ENCODE results near the gene HAND2. TPM values are rescaled to one million over a fixed set of nuclear protein-coding genes. Genes with fewer than 3 reads are reported as not detected.

Gene HAND2
- total RNA-seq, 1 donor from 2014 or later = not detected

DNA sequence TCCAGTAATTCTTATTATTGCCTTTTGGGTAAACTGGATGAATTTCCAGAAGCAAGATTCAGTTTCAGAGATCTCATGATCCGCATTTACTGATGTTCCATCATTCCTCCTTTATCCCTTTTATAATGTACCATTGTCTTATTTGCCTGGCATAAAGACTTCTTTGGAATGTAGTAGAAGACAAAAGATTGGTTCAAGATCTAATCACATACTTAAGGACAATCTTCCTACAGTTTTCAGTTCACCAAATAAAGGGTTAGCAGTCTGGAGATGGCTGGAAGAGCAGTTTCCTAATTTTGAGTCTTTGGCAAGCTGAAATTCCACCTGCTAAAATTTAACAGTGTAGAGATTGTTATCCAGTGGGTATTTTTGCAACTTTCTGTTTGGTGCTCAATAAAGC is 30.9 kb upstream of the HAND2 start:
- Mint-ChIP-seq H3K27ac (ENCODE audit: unreplicated experiment) (no peak overlapping the region), H3K27me3 (ENCODE audit: low read depth) (peaks cover 22% of the 10 kb centered on the region), H3K4me3 (no peak overlapping the region), H3K9me3 (no peaks in the 10 kb centered on the region), H3K4me1 (no peaks in the 10 kb centered on the region), H3K36me3 (ENCODE audit: low read depth) (no peaks in the 10 kb centered on the region)
- DNase-seq (ENCODE audit: low read depth, low spot score) = no peak
- TF ChIP-seq, protein P1, sequence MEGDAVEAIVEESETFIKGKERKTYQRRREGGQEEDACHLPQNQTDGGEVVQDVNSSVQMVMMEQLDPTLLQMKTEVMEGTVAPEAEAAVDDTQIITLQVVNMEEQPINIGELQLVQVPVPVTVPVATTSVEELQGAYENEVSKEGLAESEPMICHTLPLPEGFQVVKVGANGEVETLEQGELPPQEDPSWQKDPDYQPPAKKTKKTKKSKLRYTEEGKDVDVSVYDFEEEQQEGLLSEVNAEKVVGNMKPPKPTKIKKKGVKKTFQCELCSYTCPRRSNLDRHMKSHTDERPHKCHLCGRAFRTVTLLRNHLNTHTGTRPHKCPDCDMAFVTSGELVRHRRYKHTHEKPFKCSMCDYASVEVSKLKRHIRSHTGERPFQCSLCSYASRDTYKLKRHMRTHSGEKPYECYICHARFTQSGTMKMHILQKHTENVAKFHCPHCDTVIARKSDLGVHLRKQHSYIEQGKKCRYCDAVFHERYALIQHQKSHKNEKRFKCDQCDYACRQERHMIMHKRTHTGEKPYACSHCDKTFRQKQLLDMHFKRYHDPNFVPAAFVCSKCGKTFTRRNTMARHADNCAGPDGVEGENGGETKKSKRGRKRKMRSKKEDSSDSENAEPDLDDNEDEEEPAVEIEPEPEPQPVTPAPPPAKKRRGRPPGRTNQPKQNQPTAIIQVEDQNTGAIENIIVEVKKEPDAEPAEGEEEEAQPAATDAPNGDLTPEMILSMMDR (conservative IDR thresholded peaks at IDR 0.05) = no peak

DNA sequence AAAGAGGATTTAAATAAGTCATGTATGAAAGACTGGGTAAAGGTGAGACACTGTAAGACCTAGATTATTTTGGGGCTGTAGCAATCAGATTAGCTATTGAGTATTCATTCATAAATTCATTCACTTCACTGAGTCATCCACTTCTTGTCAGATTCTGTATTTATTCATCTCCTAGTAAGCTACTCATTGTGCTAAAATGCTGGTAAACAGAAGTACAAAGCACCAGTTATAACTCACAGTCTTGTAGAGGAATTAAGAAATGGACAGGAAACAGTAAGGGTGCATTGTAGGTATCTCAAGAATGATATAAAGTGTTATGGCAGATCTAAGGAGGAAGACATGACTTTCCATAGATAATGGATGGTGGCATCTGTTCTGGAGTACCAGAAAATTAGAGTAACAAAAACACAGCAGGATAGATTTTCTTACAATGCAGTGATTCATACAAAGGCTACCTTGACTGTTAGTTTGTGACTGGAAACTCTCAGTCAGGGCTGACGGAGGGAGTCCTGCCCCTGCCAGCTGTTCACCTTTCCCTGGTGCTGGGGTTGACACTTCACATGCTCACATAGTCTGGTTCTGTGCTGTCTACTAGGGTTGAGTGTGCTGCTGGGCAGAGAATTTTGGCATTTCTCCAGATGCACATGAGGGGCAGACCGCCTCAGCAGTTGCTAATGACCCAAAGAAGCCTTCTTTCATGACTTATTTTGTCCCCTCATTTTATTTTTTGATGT is 26.5 kb upstream of the HAND2 start:
- TF ChIP-seq, protein P1 (conservative IDR thresholded peaks at IDR 0.05) = no peak
- Mint-ChIP-seq H3K36me3 (ENCODE audit: low read depth) (no peaks in the 10 kb centered on the region), H3K4me3 (no peak overlapping the region), H3K4me1 (no peaks in the 10 kb centered on the region), H3K27me3 (ENCODE audit: low read depth) (peaks cover 54% of the 10 kb centered on the region), H3K9me3 (no peaks in the 10 kb centered on the region), H3K27ac (ENCODE audit: unreplicated experiment) (no peak overlapping the region)
- no peak for DNase-seq (ENCODE audit: low read depth, low spot score)

DNA sequence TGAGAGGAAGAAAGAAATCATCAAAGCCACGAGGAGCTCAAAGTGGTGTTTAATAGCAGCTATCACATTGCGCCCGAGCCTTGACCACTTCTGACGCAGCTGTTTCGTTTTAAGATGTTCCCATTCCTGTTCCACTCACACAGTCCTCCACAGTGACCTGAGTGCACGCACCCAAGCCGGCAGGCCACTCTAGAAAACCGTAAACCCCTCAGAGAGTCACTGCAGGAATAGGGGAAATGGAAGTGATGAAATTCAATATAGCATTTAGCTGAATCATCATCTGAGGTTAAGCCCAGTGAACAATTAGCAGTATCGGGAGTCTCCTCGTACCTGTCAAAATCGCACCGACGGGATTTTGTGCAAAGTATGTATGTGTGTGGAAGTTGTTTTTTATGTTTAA is 17.9 kb upstream of the HAND2 start:
- no peaks in the 10 kb centered on the region for H3K4me1 Mint-ChIP-seq
- no peak overlapping the region for H3K4me3 Mint-ChIP-seq
- H3K27me3 Mint-ChIP-seq (ENCODE audit: low read depth) = peaks cover 95% of the 10 kb centered on the region

DNA sequence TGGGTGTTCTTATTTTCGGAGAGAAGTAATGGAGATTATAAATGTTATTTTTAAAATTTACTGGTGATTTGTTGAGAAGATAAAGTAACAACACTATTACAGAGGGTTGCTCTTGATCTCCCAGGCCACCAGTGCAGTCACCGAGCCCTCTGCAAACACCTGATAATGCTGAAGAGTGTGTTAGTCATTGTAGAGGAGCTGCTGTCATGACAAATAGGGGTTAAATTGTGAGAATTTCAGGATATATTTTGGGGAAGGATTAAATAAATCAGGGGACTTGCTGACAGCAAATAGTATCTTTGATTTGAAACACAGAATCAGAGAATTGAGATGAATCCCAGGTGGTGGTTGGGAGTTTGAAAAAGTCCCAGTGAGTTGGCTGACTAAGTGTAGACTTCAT is 16.7 kb upstream of the HAND2 start:
- no peak for DNase-seq (ENCODE audit: low read depth, low spot score)
- H3K27me3 Mint-ChIP-seq (ENCODE audit: low read depth) = peaks cover 95% of the 10 kb centered on the region
- no peak overlapping the region for H3K27ac Mint-ChIP-seq (ENCODE audit: unreplicated experiment)
- no peaks in the 10 kb centered on the region for H3K36me3 Mint-ChIP-seq (ENCODE audit: low read depth)
- TF ChIP-seq, protein P1 (conservative IDR thresholded peaks at IDR 0.05) = no peak
- no peaks in the 10 kb centered on the region for H3K4me1 Mint-ChIP-seq
- no peaks in the 10 kb centered on the region for H3K9me3 Mint-ChIP-seq
- no peak overlapping the region for H3K4me3 Mint-ChIP-seq

More for the DNA sequence above, 17.9 kb upstream of the HAND2 start:
- Mint-ChIP-seq H3K36me3 (ENCODE audit: low read depth) (no peaks in the 10 kb centered on the region), H3K9me3 (no peaks in the 10 kb centered on the region), H3K27ac (ENCODE audit: unreplicated experiment) (no peak overlapping the region)
- TF ChIP-seq, protein P1 (conservative IDR thresholded peaks at IDR 0.05) = no peak
- no peak for DNase-seq (ENCODE audit: low read depth, low spot score)

DNA sequence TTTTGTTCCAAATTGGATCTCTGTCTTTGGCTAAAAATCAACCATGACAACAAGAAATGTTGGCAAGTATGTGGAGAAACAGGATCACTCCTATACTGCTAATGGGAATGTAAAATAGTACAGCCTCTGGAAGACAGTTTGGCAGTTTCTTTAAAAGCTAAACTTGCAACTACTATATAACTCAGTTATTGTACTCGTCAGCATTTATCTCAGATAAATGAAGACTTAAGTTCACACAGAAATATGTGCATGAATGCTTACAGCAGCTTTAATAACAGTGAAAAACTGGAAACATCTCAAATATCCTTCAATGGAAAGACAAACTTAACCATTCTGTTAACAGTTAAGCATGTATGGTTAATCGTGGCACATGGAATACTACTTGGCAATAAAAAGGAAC is 15.4 kb upstream of the HAND2 start:
- H3K4me3 Mint-ChIP-seq = no peak overlapping the region
- H3K9me3 Mint-ChIP-seq = no peaks in the 10 kb centered on the region
- DNase-seq (ENCODE audit: low read depth, low spot score) = no peak
- peaks cover 97% of the 10 kb centered on the region for H3K27me3 Mint-ChIP-seq (ENCODE audit: low read depth)
- TF ChIP-seq, protein P1 (conservative IDR thresholded peaks at IDR 0.05) = no peak
- H3K27ac Mint-ChIP-seq (ENCODE audit: unreplicated experiment) = no peak overlapping the region
- no peaks in the 10 kb centered on the region for H3K36me3 Mint-ChIP-seq (ENCODE audit: low read depth)
- no peaks in the 10 kb centered on the region for H3K4me1 Mint-ChIP-seq
